Right lobe of liver (tissue), 6 donors: Measurements from ENCODE around the gene PIK3C2A. TPM values are rescaled to one million over a fixed set of nuclear protein-coding genes. Genes with fewer than 3 reads are reported as not detected.
"Not testable (repeated sequence)": the region's sequence is repeated elsewhere in the genome, so short reads cannot be mapped to it uniquely, and the experiment has no call there.

ENCODE experiments used
- ATAC-seq, 4 donors: fragments of 200-7000 bp; cut with Tn5 transposase; one replicate each; pipeline ENCODE4 v1.9.1; 2020; ENCODE audit warnings: mild to moderate bottlenecking in 4 of 4, moderate library complexity in 4 of 4
- DNase-seq, 3 donors: peaks; one replicate each; pipeline ENCODE4 v3.0.0-alpha.2; 2020
- H3K27ac ChIP-seq, 3 donors: fragments of 200-600 bp; one replicate each; pipeline ENCODE4 v1.8.0; 2022
- H3K27me3 ChIP-seq, 2 donors: fragments of 200-600 bp; one replicate each; pipeline ENCODE4 v1.8.0; 2022
- H3K36me3 ChIP-seq, 4 donors: fragments of 200-600 bp; sonication (generic) in 1 of 4; one replicate each; pipeline versions ENCODE4 v1.5.1 to v1.8.0; 2017 to 2022; ENCODE audit warnings: control low read depth in 1 of 4
- H3K4me1 ChIP-seq, 4 donors: fragments of 200-600 bp; sonication (generic) in 1 of 4; one replicate each; pipeline versions ENCODE4 v1.5.1 to v1.8.0; 2017 to 2022; ENCODE audit warnings: control low read depth in 1 of 4
- H3K4me3 ChIP-seq, 3 donors: fragments of 200-600 bp; one replicate each; pipeline ENCODE4 v1.8.0; 2022
- H3K9me3 ChIP-seq, 4 donors: fragments of 200-600 bp; sonication (generic) in 1 of 4; one replicate each; pipeline versions ENCODE4 v1.5.1 to v1.8.0; 2017 to 2022; ENCODE audit warnings: control low read depth in 1 of 4
- POLR2A ChIP-seq: fragments of 450-650 bp; IDR thresholded peaks from one replicate; pipeline ENCODE4 v1.6.1; 2017; ENCODE audit warnings: antibody characterized with exemption, mild to moderate bottlenecking
- WGBS: methylation state at CpG from one replicate; pipeline ENCODE4 v1.1.6; 2018; ENCODE audit warnings: low coverage, low lambda C conversion rate; ENCODE audit not compliant: insufficient coverage; ENCODE audit errors: missing lambda C conversion rate; 5-methylcytosine and 5-hydroxymethylcytosine counted together
- intact Hi-C, 2 donors: fragments of 100-400 bp; cut with DNase I; formaldehyde crosslinking; loops; one replicate each; pipeline versions ENCODE4 v1.11.2 to v1.14.1; 2022
- total RNA-seq, 6 experiments: library from RNA; depleted of rRNA in 2 of 6; stranded (reverse); fragments of >200 nt in 2 of 6; fragmentation: NEBNext Ultra II Directional in 3 of 6; extraction: Animal tissue kit (Norgen Biotek cat#: 25700) in 3 of 6; gene quantifications; one replicate each; pipeline versions ENCODE4 v1.1.0 to v1.2.4, GENCODE V29; 2016 to 2023
- TF ChIP-seq, protein P1 (sequence below), 4 donors: fragments of 200-600 bp in 3 of 4; fragments of 450-650 bp in 1 of 4; IDR thresholded peaks; one replicate each; pipeline versions ENCODE4 v1.5.1 to v1.8.0; 2016 to 2022; ENCODE audit warnings: antibody characterized with exemption in 4 of 4, mild to moderate bottlenecking in 2 of 4
- donor health status: DM: no; HTN: yes; CAD: no.
- donor health status: DM: no; HTN: no; CAD: no.
- donor health status: DM: no; HTN: no; CAD: no.
- donor health status: DM: no; HTN: yes; CAD: no.
- donor health status: DM: no; HTN: yes; CAD: no.

Gene PIK3C2A
- total RNA-seq, 6 experiments from 2014 or later: 20.3 to 36.4 (median 28.1) TPM

DNA sequence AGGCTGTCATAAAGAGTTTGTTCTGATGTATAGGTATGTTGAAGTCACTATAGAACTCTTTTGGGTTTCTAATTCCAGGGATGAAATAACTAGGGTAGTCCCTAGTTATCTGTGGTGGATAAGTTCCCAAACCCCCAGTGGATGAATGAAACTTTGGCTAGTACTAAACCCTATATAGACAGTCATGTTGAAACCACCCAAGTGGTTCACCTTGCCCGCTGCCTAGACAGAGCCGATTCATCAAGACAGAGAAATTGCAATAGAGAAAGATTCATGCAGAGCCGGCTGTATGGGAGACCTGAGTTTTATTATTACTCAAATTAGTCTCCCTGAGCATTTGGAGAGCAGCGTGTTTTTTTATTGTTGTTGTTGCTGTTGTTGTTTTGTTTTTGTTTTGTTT, 44.9 kb upstream of the PIK3C2A start:
- TF ChIP-seq, protein P1, sequence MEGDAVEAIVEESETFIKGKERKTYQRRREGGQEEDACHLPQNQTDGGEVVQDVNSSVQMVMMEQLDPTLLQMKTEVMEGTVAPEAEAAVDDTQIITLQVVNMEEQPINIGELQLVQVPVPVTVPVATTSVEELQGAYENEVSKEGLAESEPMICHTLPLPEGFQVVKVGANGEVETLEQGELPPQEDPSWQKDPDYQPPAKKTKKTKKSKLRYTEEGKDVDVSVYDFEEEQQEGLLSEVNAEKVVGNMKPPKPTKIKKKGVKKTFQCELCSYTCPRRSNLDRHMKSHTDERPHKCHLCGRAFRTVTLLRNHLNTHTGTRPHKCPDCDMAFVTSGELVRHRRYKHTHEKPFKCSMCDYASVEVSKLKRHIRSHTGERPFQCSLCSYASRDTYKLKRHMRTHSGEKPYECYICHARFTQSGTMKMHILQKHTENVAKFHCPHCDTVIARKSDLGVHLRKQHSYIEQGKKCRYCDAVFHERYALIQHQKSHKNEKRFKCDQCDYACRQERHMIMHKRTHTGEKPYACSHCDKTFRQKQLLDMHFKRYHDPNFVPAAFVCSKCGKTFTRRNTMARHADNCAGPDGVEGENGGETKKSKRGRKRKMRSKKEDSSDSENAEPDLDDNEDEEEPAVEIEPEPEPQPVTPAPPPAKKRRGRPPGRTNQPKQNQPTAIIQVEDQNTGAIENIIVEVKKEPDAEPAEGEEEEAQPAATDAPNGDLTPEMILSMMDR (IDR thresholded peaks at IDR 0.05): no peak
- no peak for TF ChIP-seq POLR2A
- H3K9me3 ChIP-seq: no peaks in the 10 kb centered on the region
- H3K4me1 ChIP-seq: no peaks in the 10 kb centered on the region
- H3K27me3 ChIP-seq: no peaks in the 10 kb centered on the region
- ATAC-seq (no peak), DNase-seq (no peak)
- intact Hi-C loops: no loop called here
- H3K36me3 ChIP-seq: no peaks in the 10 kb centered on the region
- no peak overlapping the region for H3K4me3 ChIP-seq
- 31% methylated on average over 2 of the region's 4 CpGs for WGBS
- no peak overlapping the region for H3K27ac ChIP-seq

- H3K4me1 ChIP-seq: no peaks in the 10 kb centered on the region
- no peak for ATAC-seq
- TF ChIP-seq POLR2A: no peak
- TF ChIP-seq, protein P1 (IDR thresholded peaks at IDR 0.05): no peak
- no peaks in the 10 kb centered on the region for H3K36me3 ChIP-seq
- DNase-seq: no peak
- intact Hi-C loops: no loop called here
- no peak overlapping the region for H3K27ac ChIP-seq
- H3K4me3 ChIP-seq: no peak overlapping the region
- no peaks in the 10 kb centered on the region for H3K27me3 ChIP-seq
- H3K9me3 ChIP-seq: no peaks in the 10 kb centered on the region
These were observed 43.0 kb upstream of the PIK3C2A start for GRCh38 chr11:17250561-17251350.

GRCh38 chr11:17244046-17244445, 36.3 kb upstream of the PIK3C2A start:
- no peak for ATAC-seq
- no peaks in the 10 kb centered on the region for H3K9me3 ChIP-seq

DNA sequence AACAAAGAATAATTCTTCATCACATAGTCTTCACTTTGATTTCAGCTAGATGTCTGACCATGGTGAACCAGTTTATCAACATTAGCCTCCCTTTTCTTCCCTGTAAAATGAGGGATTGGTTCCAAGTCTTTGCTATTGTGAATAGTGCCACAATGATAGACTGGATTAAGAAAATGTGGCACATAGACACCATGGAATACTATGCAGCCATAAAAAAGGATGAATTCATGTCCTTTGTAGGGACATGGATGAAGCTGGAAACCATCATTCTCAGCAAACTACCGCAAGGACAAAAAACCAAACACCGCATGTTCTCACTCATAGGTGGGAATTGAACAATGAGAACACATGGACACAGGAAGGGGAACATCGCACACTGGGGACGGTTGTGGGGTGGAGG, 35.2 kb upstream of the PIK3C2A start:
- H3K4me3 ChIP-seq, H3K36me3 ChIP-seq, H3K9me3 ChIP-seq, H3K27me3 ChIP-seq, ATAC-seq, DNase-seq, H3K4me1 ChIP-seq, H3K27ac ChIP-seq, intact Hi-C loops: not testable (repeated sequence)
- WGBS: 100% methylated on average over 1 of the region's 4 CpGs

More at GRCh38 chr11:17244046-17244445, 36.3 kb upstream of the PIK3C2A start:
- no peak for DNase-seq
- WGBS: 53% methylated on average over 2 of the region's 2 CpGs
- Histone ChIP-seq H3K4me3 (no peak overlapping the region), H3K27ac (no peak overlapping the region), H3K27me3 (no peaks in the 10 kb centered on the region), H3K36me3 (no peaks in the 10 kb centered on the region), H3K4me1 (no peaks in the 10 kb centered on the region)
- no peak for TF ChIP-seq POLR2A
- TF ChIP-seq, protein P1 (IDR thresholded peaks at IDR 0.05): no peak
- intact Hi-C loops: no loop called here

GRCh38 chr11:17240780-17241179, 33.0 kb upstream of the PIK3C2A start:
- Histone ChIP-seq H3K4me3 (no peak overlapping the region), H3K36me3 (no peaks in the 10 kb centered on the region), H3K27me3 (no peaks in the 10 kb centered on the region), H3K27ac (no peak overlapping the region), H3K4me1 (no peaks in the 10 kb centered on the region), H3K9me3 (no peaks in the 10 kb centered on the region)
- ATAC-seq: no peak
- no peak for DNase-seq
- intact Hi-C loops: no loop called here
- TF ChIP-seq, protein P1 (IDR thresholded peaks at IDR 0.05): no peak
- TF ChIP-seq POLR2A: no peak

DNA sequence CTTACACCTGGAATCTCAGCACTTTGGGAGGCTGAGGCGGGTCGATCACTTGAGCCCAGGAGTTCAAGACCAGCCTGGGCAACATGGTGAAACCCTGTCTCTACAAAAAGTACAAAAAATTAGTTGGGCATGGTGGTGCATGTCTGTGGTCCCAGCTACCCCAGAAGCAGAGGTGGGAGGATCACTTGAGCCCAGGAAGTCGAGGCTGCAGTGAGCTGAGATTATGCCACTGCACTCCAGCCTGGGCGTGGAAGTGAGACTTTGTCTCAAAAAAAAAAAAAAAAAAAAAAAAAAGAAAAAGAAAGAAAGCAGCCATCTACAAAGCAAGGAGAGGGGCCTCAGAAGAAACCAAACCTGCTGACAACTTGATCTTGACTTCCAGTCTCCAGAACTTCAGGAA, 32.1 kb upstream of the PIK3C2A start:
- H3K4me3 ChIP-seq, intact Hi-C loops, H3K36me3 ChIP-seq, H3K27me3 ChIP-seq, H3K9me3 ChIP-seq, DNase-seq, ATAC-seq, H3K27ac ChIP-seq, H3K4me1 ChIP-seq: not testable (repeated sequence)
- 79% methylated on average over 3 of the region's 4 CpGs for WGBS
